Esophagus squamous epithelium (tissue), 4 donors: Measurements from ENCODE around the gene LHPP.
A peak's percentile ranks its signal among the peaks of the same experiment; 100 is the strongest.

Experiments used
- CTCF ChIP-seq, 6 experiments: fragments of 450-650 bp in 4 of 6; fragments of 200-600 bp in 2 of 6; sonication (generic) in 2 of 6; IDR thresholded peaks; one replicate each; pipeline ENCODE4 v1.5.1; 2016 to 2019; ENCODE audit warnings: antibody characterized with exemption in 6 of 6, mild to moderate bottlenecking in 4 of 6, moderate library complexity in 4 of 6
- POLR2A ChIP-seq, 4 donors: fragments of 450-650 bp; IDR thresholded peaks; one replicate each; pipeline ENCODE4 v1.6.1; 2017; ENCODE audit warnings: antibody characterized with exemption in 4 of 4, mild to moderate bottlenecking in 4 of 4, moderate library complexity in 3 of 4

- TF ChIP-seq CTCF (IDR thresholded peaks at IDR 0.05) (no peak), POLR2A (IDR thresholded peaks at IDR 0.05) (peak in 2 of 4 donors; percentile 10 to 15)
These were observed 179.9 kb downstream of the LHPP start for GRCh38 chr10:124641282-124642087.
